HG02938 (cell line): ENCODE data around the gene RFESD.

Experiments
- ATAC-seq: cut with Tn5 transposase; IDR thresholded peaks from one replicate; pipeline ENCODE4 v1.9.1; 2021; ENCODE audit warnings: mild to moderate bottlenecking, moderate library complexity; ENCODE audit not compliant: unreplicated experiment

Gene RFESD

DNA sequence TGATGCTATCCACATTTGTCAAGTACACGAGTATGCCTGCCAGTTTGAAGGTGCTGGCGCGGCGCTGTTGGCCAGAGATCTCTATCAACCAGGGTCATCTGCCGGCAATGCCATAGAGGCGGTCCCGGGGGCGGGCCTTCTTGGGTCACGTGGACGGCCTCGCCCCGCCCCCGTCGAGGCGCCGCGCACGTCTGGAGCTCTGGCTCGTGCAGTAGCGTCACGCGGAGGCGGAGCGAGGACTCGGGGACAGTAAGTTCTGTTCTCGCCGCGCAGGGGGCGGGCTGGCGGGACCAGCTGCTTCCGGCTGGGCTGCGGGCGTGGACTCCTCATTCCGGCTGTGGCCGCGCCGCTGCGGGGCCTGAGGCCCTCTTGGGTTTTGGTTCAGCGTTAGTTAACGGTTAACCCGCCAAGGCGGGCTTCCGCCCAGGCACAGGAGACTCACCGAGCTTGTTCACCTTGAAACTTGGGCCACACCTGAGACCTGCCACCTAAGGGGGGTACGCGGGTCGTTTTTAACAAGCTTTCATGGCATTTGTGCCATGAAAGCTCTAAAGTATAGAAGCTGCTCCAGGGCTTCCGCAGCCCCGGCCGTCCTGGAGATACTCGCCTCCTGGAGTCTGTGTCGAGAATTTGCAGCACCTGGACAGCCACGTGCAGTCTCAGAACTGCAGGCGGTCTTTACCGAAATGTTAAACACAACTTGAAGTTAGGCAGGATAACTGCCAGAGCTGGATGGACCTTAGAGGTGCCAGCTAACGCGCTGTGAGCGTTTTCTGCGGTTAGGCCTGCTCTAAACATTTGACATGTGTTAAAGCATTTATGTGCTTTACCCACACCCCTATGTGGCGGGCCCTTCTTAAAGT, at the start of gene RFESD:
Gene RFESD (plus strand): TSS at position 209 of the 863 bp plus-strand sequence. CDS start 5,495 bp downstream, outside the sequence.
- ATAC-seq = peak; percentile 95

DNA sequence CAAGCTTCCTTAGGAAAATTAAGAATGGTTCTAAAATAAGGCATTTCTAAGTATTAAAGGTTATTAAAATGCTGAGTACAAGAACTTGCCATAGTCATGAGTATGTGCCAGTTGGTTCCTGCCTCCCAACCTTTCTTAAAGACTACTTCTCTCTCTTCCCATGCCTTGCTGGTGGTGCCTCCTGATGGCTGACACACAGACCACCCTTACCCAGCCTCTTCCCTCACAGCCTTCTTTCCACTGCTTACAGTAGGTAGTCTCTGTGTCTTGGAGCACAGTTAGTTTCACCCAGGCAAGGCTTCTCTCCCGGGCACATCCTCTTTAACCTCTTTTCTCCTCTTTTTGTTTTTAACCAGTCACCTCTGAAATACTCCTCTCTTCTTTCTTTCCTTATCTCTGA, 47.3 kb upstream of the RFESD start:
- ATAC-seq = no peak

DNA sequence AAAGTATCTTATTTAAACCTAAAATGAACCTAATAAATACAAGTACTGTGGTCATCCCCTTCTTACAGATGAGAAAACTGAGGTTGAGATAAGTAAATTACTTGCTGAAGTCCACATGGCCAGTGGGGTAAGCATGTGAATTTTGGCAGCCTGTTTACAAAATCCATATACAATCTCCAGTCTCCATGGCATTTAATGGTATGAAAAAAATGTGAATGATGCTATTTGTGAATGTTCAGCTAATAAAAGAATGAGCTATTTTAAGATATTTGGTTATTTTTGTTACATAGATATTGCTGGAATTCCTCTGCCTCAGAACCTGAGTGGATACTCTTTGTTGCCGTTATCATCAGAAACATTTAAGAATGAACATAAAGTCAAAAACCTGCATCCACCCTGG, 46.0 kb upstream of the RFESD start:
- ATAC-seq = no peak

DNA sequence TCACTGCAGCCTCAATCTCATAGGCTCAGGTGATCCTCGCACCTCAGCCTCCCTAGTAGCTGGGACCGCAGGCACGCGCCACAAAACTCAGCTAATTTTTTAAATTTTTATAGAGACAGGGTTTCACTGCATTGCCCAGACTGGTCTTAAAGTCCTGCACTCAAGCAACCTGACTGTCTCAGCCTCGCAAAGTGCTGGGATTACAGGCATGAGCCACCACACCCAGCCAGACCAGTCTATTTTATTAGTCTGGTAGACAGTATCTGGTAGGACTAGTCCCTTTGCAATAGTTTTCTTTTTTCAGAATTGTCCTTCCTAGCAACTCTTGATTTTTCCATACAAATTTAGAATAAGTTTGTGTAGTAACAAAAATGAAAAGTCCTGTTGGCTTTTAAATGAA, 40.8 kb upstream of the RFESD start:
- ATAC-seq = no peak

DNA sequence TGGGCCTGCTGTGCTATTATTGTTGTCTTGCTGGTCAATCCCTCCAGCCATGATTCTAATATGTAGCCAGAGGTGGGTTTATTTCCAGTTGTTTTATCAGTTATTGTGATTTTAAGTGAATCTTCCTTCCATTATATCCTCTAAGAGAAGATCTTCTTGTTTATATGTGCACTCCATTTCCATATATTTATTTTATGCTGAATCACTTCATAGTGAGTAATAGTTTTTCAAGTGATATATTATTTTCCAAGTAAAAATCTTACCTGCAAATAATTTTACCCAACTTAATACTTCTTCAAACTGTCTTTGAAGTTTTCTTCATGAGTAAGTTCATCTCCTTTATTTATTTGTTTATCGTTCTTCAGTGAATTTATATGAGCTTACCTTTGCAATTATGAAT, 40.2 kb upstream of the RFESD start:
- no peak for ATAC-seq

DNA sequence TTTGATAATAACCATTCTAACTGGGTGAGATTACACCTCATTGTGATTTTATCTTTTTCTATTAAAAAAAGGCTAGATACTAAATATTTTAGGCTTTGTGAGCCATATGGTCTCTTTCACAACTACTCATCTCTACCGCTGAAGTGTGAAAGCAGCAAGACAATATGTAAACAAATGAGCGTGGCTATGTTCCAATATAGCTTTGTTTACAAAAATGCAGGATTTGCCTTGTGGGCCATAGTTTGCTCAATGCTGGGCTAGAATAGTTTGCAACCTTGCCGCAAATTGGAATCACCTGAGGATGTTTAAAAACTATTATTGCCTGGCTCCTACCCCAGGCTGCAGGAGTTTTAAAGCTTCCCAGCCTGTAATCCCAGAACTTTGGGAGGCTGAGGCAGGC, 36.9 kb upstream of the RFESD start:
- ATAC-seq = no peak

DNA sequence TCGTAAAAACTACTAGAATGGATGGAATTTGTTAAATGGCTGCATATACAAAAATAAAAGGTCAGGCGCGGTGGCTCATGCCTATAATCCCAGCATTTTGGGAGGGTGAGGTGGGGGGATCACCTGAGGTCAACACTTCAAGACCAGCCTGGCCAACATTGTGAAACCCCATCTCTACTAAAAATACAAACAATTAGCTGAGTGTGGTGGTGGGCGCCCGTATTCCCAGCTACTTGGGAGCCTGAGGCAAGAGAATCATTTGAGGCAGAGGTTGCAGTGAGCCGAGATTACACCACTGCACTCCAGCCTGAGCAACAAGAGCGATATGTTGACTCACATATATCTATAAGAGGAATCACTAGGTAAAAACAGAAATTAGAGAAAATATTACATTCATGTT, 36.0 kb upstream of the RFESD start:
- ATAC-seq = no peak

DNA sequence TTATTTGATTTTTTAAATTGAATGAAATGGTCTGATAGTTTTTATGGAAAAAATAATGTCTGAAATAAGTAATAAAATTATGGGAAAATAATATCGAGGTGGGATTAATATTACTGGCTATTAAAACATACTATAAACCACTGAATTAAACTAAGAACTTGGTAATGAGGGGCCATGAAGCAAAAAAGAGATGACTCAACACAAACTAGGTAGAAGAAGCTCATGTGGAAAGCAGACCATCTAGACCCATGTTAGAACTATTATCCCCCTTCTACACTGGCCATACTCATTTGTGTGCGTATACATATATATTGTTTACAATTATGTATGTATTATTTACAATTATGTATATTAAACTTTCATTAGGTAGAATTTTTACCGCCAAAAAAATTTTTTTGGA, 35.2 kb upstream of the RFESD start:
- no peak for ATAC-seq

DNA sequence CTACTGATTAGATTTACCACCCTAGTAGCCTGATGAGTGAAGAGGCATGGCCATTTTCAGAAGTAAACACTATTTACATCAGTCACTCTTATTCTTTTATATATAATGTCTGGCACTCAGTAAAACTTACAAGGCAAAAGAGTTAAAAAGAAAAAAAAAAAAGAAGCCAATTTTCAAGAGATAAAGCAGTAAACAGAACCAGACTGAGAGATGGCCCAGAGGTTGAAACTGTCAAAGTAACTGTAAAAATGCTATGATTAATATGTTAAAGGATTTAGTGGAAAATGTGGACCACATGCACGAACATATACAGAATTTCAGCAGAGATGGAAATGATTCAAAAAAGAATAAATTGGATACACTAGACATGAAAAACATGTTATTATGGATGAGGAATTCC, 33.1 kb upstream of the RFESD start:
- ATAC-seq = no peak

DNA sequence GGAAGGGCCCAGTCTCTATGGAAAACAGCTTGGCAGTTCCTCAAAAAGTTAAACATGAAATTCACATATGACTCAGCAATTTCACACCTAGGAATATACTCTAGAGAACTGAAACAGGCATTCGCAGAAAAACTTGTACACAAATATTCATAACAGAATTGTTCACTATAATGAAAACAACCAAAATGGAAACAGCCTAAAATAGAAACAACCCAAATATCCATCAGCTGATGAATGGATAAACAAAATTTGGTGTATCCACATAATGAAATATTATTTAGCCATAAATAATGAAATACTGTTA, 31.5 kb upstream of the RFESD start:
- peak; percentile 59 for ATAC-seq

DNA sequence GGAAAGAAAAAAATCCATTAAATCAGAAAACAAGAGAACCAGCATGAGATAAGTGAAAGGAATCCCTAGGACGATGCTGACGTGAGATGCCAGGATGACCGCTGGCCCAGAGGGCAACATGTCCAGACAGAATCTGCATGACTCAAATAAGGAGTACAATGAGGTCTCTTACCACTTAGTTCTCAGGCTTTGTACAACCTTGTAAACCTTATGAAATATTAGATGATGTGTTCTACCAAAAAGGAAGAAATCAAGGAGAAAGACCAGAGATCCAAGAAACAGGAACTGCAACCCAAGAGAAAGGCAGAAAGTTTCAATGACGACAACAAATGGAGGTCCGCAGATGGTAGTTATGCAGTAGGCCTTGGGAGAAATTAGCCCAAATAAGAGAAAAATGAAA, 29.5 kb upstream of the RFESD start:
- ATAC-seq = no peak

DNA sequence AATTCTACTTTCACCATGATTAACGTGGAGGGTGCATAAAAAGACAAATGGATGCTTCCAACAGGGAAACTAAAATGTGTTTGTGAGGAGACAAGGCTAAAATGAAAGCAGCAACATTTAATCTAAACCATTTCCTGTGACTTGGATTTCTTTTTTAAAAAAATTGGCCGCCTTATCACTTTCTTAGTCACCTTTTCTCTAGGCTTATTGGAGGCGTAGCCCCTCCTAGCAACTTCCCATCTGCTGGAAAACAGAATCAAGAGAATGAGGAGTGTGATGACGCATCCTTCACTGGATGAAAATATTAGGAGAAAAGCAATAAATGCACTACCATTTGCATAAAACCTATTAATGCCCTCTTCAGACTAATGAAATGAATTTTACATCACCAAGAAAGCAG, 27.5 kb upstream of the RFESD start:
- ATAC-seq = no peak

DNA sequence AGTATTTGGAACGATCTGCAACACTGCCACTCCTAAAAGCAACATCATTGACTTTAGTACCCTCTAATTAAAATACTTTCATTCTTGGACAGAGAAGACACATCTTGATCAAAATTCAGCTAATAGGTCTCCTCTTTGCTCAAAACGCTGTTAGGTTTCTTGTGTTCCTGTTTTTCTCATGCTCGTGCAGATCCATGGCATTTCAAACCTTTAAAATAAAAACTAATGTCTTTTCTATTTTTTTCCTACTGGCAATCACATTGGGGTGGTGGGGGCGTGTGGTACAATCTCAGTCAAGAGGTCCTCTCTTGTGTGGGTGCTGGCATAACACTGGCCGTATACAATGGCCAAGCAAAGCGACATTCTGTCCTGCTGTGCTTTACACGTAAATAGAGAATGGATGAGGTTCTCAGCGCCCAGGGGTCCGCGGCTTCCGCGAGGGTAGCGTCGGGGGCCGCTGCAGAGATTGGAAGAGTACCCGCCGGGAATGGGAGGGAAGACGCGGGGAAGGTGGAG, 27.0 kb upstream of the RFESD start:
- no peak for ATAC-seq

DNA sequence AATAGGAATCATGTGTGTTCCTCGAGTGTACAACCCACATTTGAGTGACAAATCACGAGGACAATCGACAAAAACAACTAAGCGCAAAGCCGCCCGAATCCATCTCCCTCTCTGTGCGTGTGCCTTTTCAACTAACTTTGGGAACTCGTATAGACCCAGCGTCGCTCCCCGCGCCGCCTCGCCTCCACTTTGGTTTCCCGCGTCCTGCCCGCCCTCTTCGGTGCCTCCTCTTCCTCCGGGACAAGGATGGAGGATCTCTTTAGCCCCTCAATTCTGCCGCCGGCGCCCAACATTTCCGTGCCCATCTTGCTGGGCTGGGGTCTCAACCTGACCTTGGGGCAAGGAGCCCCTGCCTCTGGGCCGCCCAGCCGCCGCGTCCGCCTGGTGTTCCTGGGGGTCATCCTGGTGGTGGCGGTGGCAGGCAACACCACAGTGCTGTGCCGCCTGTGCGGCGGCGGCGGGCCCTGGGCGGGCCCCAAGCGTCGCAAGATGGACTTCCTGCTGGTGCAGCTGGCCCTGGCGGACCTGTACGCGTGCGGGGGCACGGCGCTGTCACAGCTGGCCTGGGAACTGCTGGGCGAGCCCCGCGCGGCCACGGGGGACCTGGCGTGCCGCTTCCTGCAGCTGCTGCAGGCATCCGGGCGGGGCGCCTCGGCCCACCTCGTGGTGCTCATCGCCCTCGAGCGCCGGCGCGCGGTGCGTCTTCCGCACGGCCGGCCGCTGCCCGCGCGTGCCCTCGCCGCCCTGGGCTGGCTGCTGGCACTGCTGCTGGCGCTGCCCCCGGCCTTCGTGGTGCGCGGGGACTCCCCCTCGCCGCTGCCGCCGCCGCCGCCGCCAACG, 26.3 kb upstream of the RFESD start, which contains the start of gene GPR150:
Gene GPR150 (plus strand): TSS at position 58 of the 840 bp plus-strand sequence. CDS start 189 bp downstream, at position 247.
- peak; percentile 59 for ATAC-seq

DNA sequence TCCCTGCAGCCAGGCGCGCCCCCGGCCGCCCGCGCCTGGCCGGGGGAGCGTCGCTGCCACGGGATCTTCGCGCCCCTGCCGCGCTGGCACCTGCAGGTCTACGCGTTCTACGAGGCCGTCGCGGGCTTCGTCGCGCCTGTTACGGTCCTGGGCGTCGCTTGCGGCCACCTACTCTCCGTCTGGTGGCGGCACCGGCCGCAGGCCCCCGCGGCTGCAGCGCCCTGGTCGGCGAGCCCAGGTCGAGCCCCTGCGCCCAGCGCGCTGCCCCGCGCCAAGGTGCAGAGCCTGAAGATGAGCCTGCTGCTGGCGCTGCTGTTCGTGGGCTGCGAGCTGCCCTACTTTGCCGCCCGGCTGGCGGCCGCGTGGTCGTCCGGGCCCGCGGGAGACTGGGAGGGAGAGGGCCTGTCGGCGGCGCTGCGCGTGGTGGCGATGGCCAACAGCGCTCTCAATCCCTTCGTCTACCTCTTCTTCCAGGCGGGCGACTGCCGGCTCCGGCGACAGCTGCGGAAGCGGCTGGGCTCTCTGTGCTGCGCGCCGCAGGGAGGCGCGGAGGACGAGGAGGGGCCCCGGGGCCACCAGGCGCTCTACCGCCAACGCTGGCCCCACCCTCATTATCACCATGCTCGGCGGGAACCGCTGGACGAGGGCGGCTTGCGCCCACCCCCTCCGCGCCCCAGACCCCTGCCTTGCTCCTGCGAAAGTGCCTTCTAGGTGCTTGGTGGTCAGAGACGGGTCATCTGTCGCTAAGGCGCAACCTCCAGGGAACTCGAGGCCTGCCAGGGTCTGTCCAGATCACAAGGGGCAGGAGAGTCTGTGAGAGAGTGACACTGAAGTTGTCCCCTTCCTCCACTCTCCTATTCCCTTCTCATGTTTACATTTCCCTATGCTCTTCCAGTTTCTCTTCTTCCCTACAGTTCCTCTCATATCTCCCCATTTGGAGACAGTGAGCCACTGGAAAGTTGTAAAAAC, 25.4 kb upstream of the RFESD start:
- ATAC-seq = peak; percentile 38

DNA sequence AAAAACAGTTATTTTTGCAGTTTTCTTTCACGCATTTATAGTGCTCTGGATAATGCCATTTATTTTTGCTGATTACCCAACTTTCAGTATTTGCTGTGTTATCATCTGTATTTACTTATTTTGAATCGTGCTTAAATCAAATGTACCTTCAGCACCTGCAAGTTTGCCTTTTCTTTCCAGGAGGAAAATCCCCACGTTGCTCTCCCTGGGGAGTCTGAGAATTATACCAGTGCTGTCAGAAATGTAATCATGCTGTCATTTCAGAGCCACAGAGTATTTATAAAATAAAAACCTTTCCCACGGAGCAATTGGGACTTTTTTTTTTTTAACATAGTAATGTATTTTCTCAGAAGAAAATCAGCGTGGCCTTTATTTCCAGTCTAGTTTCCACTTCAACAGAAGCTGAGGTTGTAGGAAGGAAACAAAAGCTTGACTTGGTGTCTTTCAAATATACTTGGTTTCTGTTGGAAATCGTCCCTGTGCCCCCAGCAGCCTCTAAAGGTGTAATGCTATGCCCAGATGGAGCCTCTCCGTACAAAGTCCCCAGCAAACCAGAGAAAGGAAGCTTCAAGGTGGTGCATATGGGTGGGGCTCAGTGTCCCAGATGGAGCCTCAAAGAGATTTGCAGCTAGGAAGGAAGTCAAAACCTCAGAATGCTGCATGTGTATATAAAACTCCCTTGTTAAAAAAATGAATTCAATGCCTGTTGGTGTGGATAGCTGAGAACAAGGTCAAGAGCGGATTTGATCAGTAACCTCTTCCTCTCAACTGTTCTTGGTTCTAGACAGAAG, 24.5 kb upstream of the RFESD start:
- ATAC-seq = no peak

DNA sequence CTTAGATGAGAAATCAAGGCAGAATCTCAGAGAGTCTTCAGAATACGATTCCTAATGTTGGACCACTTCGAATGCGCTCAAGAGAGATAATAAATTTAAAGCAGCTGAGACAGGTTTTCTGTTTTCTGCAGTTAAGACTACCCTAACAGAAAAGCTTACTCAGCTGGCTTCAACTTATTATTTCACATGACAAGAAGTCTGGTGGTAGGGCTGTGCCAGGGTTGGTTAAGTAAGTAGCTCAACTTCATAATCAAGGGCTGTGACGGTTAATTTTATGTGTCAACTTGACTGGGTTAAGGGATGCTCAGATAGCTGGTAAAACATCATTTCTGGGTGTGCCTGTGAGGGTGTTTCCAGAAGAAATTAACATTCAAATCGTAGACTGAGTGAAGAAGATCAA, 22.9 kb upstream of the RFESD start:
- no peak for ATAC-seq

DNA sequence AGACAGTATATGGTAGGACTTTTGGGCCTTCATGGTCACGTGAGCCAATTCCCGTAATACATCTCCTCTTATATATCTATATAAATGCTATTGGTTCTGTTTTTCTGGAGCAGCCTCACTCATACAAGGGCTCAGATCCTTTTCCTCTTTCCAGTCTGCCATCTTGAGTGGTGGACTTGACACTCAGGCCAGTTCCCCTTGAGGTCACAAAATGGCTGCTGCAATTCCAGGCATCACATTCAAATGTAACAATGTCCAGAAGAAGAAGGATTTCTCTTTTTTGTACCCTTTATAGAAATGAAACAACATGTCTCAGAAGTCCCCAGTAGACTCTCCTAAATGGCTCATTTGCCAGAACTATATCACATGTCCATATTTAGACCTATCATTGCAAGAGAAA, 22.2 kb upstream of the RFESD start:
- ATAC-seq = no peak

DNA sequence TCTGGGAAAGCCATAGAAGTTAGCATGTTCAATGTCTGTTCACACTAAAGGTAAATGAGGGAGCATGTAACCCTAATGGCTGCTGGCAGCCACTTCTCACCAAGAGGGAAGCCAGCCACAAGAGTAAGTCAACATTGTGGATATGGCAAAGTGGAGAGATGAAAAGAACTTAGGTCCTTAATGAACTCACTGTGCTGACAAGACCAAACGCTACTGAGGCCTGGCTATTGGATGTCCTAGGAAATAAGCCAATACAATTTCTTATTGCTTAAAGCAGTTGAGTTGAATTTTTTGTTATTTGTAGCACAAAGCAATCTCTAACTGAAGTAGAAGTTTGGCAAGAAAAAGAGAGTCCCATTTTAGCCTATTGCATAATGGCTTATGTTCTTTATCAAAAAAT, 19.9 kb upstream of the RFESD start:
- no peak for ATAC-seq
